Activated CD8-positive, alpha-beta T cell treated with anti-CD3 and anti-CD28 coated beads, Interleukin-2, amount 10 ng/mL, durations not matched to agents 7 days and 5 days (primary cell): ENCODE measurements around the gene RASA2. TPM values are rescaled to one million over a fixed set of nuclear protein-coding genes. Genes with fewer than 3 reads are reported as not detected.

Experiments used
- ATAC-seq: fragments of 150-1000 bp; cut with Tn5 transposase; one replicate; pipeline ENCODE4 v1.10.0; 2021; ENCODE audit warnings: moderate library complexity
- CTCF ChIA-PET: fragments of 350-600 bp; sonication (Branson Sonifier 250); formaldehyde crosslinking; loops from one replicate; lab custom pipeline; 2021; ENCODE audit warnings: antibody characterized with exemption; lab: Charles Lee
- POLR2A ChIA-PET: fragments of 350-600 bp; sonication (Branson Sonifier 250); formaldehyde crosslinking; loops from one replicate; lab custom pipeline; 2021; ENCODE audit warnings: antibody characterized with exemption; lab: Charles Lee
- DNase-seq: peaks from one replicate; pipeline ENCODE4 v3.0.0-alpha.2; 2020
- H3K27ac Mint-ChIP-seq: one replicate; pipeline ENCODE4 v1.8.0; 2021; ENCODE audit warnings: mild to moderate bottlenecking, mixed read lengths
- H3K27me3 Mint-ChIP-seq: one replicate; pipeline ENCODE4 v1.8.0; 2021; ENCODE audit warnings: low read depth, mixed read lengths
- H3K36me3 Mint-ChIP-seq: one replicate; pipeline ENCODE4 v1.8.0; 2021; ENCODE audit warnings: low read depth, mixed read lengths
- H3K4me1 Mint-ChIP-seq: one replicate; pipeline ENCODE4 v1.8.0; 2021; ENCODE audit warnings: low read depth, mixed read lengths
- H3K4me3 Mint-ChIP-seq: one replicate; pipeline ENCODE4 v1.8.0; 2021; ENCODE audit warnings: mild to moderate bottlenecking, mixed read lengths
- H3K9me3 Mint-ChIP-seq: one replicate; pipeline ENCODE4 v1.8.0; 2022; ENCODE audit warnings: mixed read lengths; ENCODE audit not compliant: insufficient read depth
- total RNA-seq, 2 experiments: library from RNA; stranded (reverse); gene quantifications; one replicate each; pipeline ENCODE4 v1.2.3, GENCODE V29; 2021

RASA2 gene
- total RNA-seq, 2 experiments from 2014 or later = 56.8 to 60.2 TPM

GRCh38 chr3:141447383-141447782, 39.4 kb upstream of the RASA2 start:
- Mint-ChIP-seq H3K36me3 (peaks cover 33% of the 10 kb centered on the region), H3K27ac (no peak overlapping the region), H3K9me3 (no peaks in the 10 kb centered on the region), H3K4me3 (no peak overlapping the region), H3K27me3 (no peaks in the 10 kb centered on the region), H3K4me1 (peaks cover 5% of the 10 kb centered on the region)
- ATAC-seq = no peak
- CTCF ChIA-PET = interaction anchor here (1.1 to 1.6 kb wide), 2 partner anchors 77 to 84 kb away, joined by 3 to 5 read pairs; no protein-coding TSS in a partner anchor
- DNase-seq = no peak
- POLR2A ChIA-PET = no interaction called here

GRCh38 chr3:141448606-141449220, 38.1 kb upstream of the RASA2 start:
- no peaks in the 10 kb centered on the region for H3K9me3 Mint-ChIP-seq
- peaks cover 2% of the 10 kb centered on the region for H3K4me1 Mint-ChIP-seq
- H3K4me3 Mint-ChIP-seq = no peak overlapping the region
- DNase-seq (no peak), ATAC-seq (no peak)
- peaks cover 24% of the 10 kb centered on the region for H3K36me3 Mint-ChIP-seq
- ChIA-PET POLR2A (interaction anchor here (0.6 kb wide), 1 partner anchor 814 kb away, joined by 3 read pairs; no protein-coding TSS in a partner anchor), CTCF (interaction anchor here (0.8 to 3.5 kb wide), 14 partner anchors 8 to 217 kb away, joined by 3 to 27 read pairs (median 6); partner anchors contain the start of gene PXYLP1)
- no peak overlapping the region for H3K27ac Mint-ChIP-seq
- H3K27me3 Mint-ChIP-seq = no peaks in the 10 kb centered on the region

- Mint-ChIP-seq H3K27me3 (no peaks in the 10 kb centered on the region), H3K27ac (no peak overlapping the region), H3K36me3 (peaks cover 17% of the 10 kb centered on the region), H3K9me3 (no peaks in the 10 kb centered on the region), H3K4me1 (peaks cover 2% of the 10 kb centered on the region), H3K4me3 (no peak overlapping the region)
- no peak for DNase-seq
- no peak for ATAC-seq
- POLR2A ChIA-PET = no interaction called here
- CTCF ChIA-PET = interaction anchor here (0.6 to 3.5 kb wide), 12 partner anchors 8 to 217 kb away, joined by 3 to 27 read pairs (median 6); partner anchors contain the start of gene PXYLP1
Observed at GRCh38 chr3:141449424-141449823, 37.4 kb upstream of the RASA2 start.

GRCh38 chr3:141450727-141451375, 36.0 kb upstream of the RASA2 start:
- DNase-seq (no peak), ATAC-seq (no peak)
- ChIA-PET POLR2A (interaction anchor here (1.5 kb wide), 1 partner anchor 139 kb away, joined by 3 read pairs; no protein-coding TSS in a partner anchor), CTCF (interaction anchor here (0.9 to 6.9 kb wide), 7 partner anchors 39 to 219 kb away, joined by 3 to 185 read pairs (median 17); partner anchors contain the start of gene PXYLP1)
- Mint-ChIP-seq H3K27ac (no peak overlapping the region), H3K9me3 (no peaks in the 10 kb centered on the region), H3K36me3 (peaks cover 5% of the 10 kb centered on the region), H3K27me3 (no peaks in the 10 kb centered on the region), H3K4me3 (no peak overlapping the region), H3K4me1 (peaks cover 10% of the 10 kb centered on the region)

GRCh38 chr3:141452045-141452444, 34.8 kb upstream of the RASA2 start:
- H3K27ac Mint-ChIP-seq = no peak overlapping the region
- peak; percentile 90 for ATAC-seq
- H3K27me3 Mint-ChIP-seq = no peaks in the 10 kb centered on the region
- H3K36me3 Mint-ChIP-seq = peaks cover 5% of the 10 kb centered on the region
- CTCF ChIA-PET = interaction anchor here (0.6 to 11.4 kb wide), 81 partner anchors 10 to 461 kb away, joined by 3 to 267 read pairs (median 5); partner anchors contain the start of genes PXYLP1 and ZBTB38
- H3K4me1 Mint-ChIP-seq = peaks cover 8% of the 10 kb centered on the region
- H3K4me3 Mint-ChIP-seq = no peak overlapping the region
- POLR2A ChIA-PET = interaction anchor here (0.6 to 1.5 kb wide), 5 partner anchors 92 to 220 kb away, joined by 3 to 10 read pairs (median 3); partner anchors contain the start of gene PXYLP1
- no peaks in the 10 kb centered on the region for H3K9me3 Mint-ChIP-seq
- DNase-seq = peak; percentile 76

- POLR2A ChIA-PET = interaction anchor here (0.6 to 1.5 kb wide), 6 partner anchors 55 to 221 kb away, joined by 3 to 10 read pairs (median 3); partner anchors contain the start of gene PXYLP1
Observed at GRCh38 chr3:141452773-141453172, 34.1 kb upstream of the RASA2 start.

GRCh38 chr3:141454054-141454453, 32.8 kb upstream of the RASA2 start:
- H3K27ac Mint-ChIP-seq = no peak overlapping the region
- no peak for DNase-seq
- peaks cover 8% of the 10 kb centered on the region for H3K4me1 Mint-ChIP-seq
- ChIA-PET CTCF (interaction anchor here (0.7 to 11.4 kb wide), 33 partner anchors 11 to 222 kb away, joined by 3 to 267 read pairs (median 5); partner anchors contain the start of genes PXYLP1 and RASA2), POLR2A (interaction anchor here (2.0 kb wide), 1 partner anchor 142 kb away, joined by 7 read pairs; no protein-coding TSS in a partner anchor)
- no peak for ATAC-seq
- H3K36me3 Mint-ChIP-seq = no peaks in the 10 kb centered on the region
- H3K27me3 Mint-ChIP-seq = no peaks in the 10 kb centered on the region
- no peak overlapping the region for H3K4me3 Mint-ChIP-seq
- H3K9me3 Mint-ChIP-seq = no peaks in the 10 kb centered on the region

More at GRCh38 chr3:141452773-141453172, 34.1 kb upstream of the RASA2 start:
- H3K27me3 Mint-ChIP-seq = no peaks in the 10 kb centered on the region
- ATAC-seq (no peak), DNase-seq (no peak)
- CTCF ChIA-PET = interaction anchor here (0.6 to 11.4 kb wide), 83 partner anchors 9 to 460 kb away, joined by 3 to 267 read pairs (median 5); partner anchors contain the start of genes PXYLP1 and ZBTB38
- H3K4me3 Mint-ChIP-seq = no peak overlapping the region
- H3K9me3 Mint-ChIP-seq = no peaks in the 10 kb centered on the region
- no peak overlapping the region for H3K27ac Mint-ChIP-seq
- no peaks in the 10 kb centered on the region for H3K36me3 Mint-ChIP-seq
- peaks cover 8% of the 10 kb centered on the region for H3K4me1 Mint-ChIP-seq

- no peaks in the 10 kb centered on the region for H3K27me3 Mint-ChIP-seq
- ChIA-PET CTCF (interaction anchor here (0.6 to 11.4 kb wide), 51 partner anchors 9 to 420 kb away, joined by 3 to 267 read pairs (median 4); partner anchors contain the start of genes PXYLP1 and RASA2), POLR2A (interaction anchor here (2.0 kb wide), 1 partner anchor 143 kb away, joined by 7 read pairs; no protein-coding TSS in a partner anchor)
- no peaks in the 10 kb centered on the region for H3K9me3 Mint-ChIP-seq
- no peaks in the 10 kb centered on the region for H3K36me3 Mint-ChIP-seq
- peaks cover 11% of the 10 kb centered on the region for H3K4me1 Mint-ChIP-seq
- DNase-seq (peak; percentile 46), ATAC-seq (peak; percentile 69)
- no peak overlapping the region for H3K4me3 Mint-ChIP-seq
- H3K27ac Mint-ChIP-seq = no peak overlapping the region
Observed at GRCh38 chr3:141454906-141455602, 31.8 kb upstream of the RASA2 start.

GRCh38 chr3:141455603-141456300, 31.1 kb upstream of the RASA2 start:
- no peak for DNase-seq
- ChIA-PET CTCF (interaction anchor here (1.2 to 11.4 kb wide), 17 partner anchors 14 to 224 kb away, joined by 3 to 267 read pairs (median 7); partner anchors contain the start of genes PXYLP1 and RASA2), POLR2A (no interaction called here)
- Mint-ChIP-seq H3K4me3 (no peak overlapping the region), H3K9me3 (no peaks in the 10 kb centered on the region), H3K27ac (no peak overlapping the region), H3K36me3 (no peaks in the 10 kb centered on the region), H3K4me1 (peaks cover 16% of the 10 kb centered on the region), H3K27me3 (no peaks in the 10 kb centered on the region)
- ATAC-seq = no peak

GRCh38 chr3:141456301-141456625, 30.6 kb upstream of the RASA2 start:
- ATAC-seq (no peak), DNase-seq (no peak)
- ChIA-PET CTCF (interaction anchor here (2.5 to 11.4 kb wide), 4 partner anchors 95 to 152 kb away, joined by 14 to 267 read pairs (median 204); no protein-coding TSS in a partner anchor), POLR2A (no interaction called here)
- Mint-ChIP-seq H3K36me3 (no peaks in the 10 kb centered on the region), H3K4me3 (no peak overlapping the region), H3K27me3 (no peaks in the 10 kb centered on the region), H3K27ac (no peak overlapping the region), H3K9me3 (no peaks in the 10 kb centered on the region), H3K4me1 (peaks cover 18% of the 10 kb centered on the region)
